HCT116 (cell line): ENCODE data around the gene DHH. TPM values are rescaled to one million over a fixed set of nuclear protein-coding genes. Genes with fewer than 3 reads are reported as not detected.

Experiments
- CEBPB ChIP-seq: IDR thresholded peaks from 2 replicates; pipeline ENCODE4 v1.6.1; 2012; ENCODE audit warnings: low read depth
- CTCF ChIP-seq, 3 experiments: fragments of 200-600 bp in 1 of 3; sonication (generic) in 1 of 3; IDR thresholded peaks in 2 of 3; conservative IDR thresholded peaks in 1 of 3; 2 replicates each; pipeline ENCODE4 v1.5.1; 2012 to 2017; ENCODE audit warnings: low read depth in 2 of 3, low read length in 2 of 3, antibody characterized with exemption in 1 of 3, borderline replicate concordance in 1 of 3, control low read depth in 1 of 3, mild to moderate bottlenecking in 1 of 3, mixed read lengths in 1 of 3, mixed run types in 1 of 3, moderate library complexity in 1 of 3; ENCODE audit not compliant: insufficient read depth in 1 of 3
- EGR1 ChIP-seq: IDR thresholded peaks from 2 replicates; pipeline ENCODE4 v1.6.1; 2012; ENCODE audit warnings: low read depth
- ELF1 ChIP-seq: IDR thresholded peaks from 2 replicates; pipeline ENCODE4 v1.6.1; 2012; ENCODE audit warnings: low read depth, borderline replicate concordance
- EZH2 ChIP-seq: fragments of 200-600 bp; sonication (generic); IDR thresholded peaks from 2 replicates; pipeline ENCODE4 v1.6.1; 2017; ENCODE audit warnings: antibody characterized with exemption, mixed run types
- EZH2phosphoT487 ChIP-seq: fragments of 200-600 bp; IDR thresholded peaks from 2 replicates; pipeline ENCODE4 v1.6.1; 2018; ENCODE audit warnings: antibody characterized with exemption, borderline replicate concordance
- SP1 ChIP-seq: IDR thresholded peaks from 2 replicates; pipeline ENCODE4 v1.6.1; 2012; ENCODE audit warnings: low read depth
- TCF7L2 ChIP-seq: IDR thresholded peaks from 2 replicates; pipeline ENCODE4 v1.7.0; 2011; ENCODE audit warnings: borderline replicate concordance, inconsistent platforms; ENCODE audit not compliant: insufficient read depth, insufficient read length; ENCODE audit errors: extremely low read depth
- YY1 ChIP-seq: IDR thresholded peaks from 2 replicates; pipeline ENCODE4 v1.6.1; 2011; ENCODE audit warnings: low read length, low read depth, moderate library complexity, mild to moderate bottlenecking; ENCODE audit not compliant: insufficient replicate concordance; ENCODE audit errors: extremely low read depth
- ZFX ChIP-seq: fragments of 450-650 bp; IDR thresholded peaks from 2 replicates; pipeline ENCODE4 v1.6.1; 2017
- ZNF274 ChIP-seq: fragments of 200-500 bp; sonication (Bioruptor generic); IDR thresholded peaks from 2 replicates; pipeline ENCODE4 v1.6.1; 2014; ENCODE audit warnings: mild to moderate bottlenecking, low read depth, low read length, inconsistent platforms
- total RNA-seq: library from RNA; stranded (reverse); gene quantifications from one replicate; pipeline ENCODE4 v1.2.1, GENCODE V29; 2021; ENCODE audit not compliant: unreplicated experiment

DHH gene
- total RNA-seq, 1 experiment from 2014 or later = 0.22 TPM

- TF ChIP-seq EZH2 (no peak), ZNF274 (no peak), SP1 (peak; percentile 26; the same call in 1 of the 2 replicates), YY1 (peak; percentile 76), ZFX (no peak), TCF7L2 (peak; percentile 80), EGR1 (peak; percentile 98), EZH2phosphoT487 (no peak), ELF1 (no peak), CTCF (IDR thresholded peaks at IDR 0.05 in 2 of 3, conservative IDR thresholded peaks at IDR 0.05 in 1 of 3; ENCODE audit: borderline replicate concordance in 1 of 3, insufficient read depth in 1 of 3, low read depth in 2 of 3, low read length in 2 of 3) (peak; percentile 62 to 94 (median 89)), CEBPB (no peak)
Observed at GRCh38 chr12:49130151-49131050, 35.8 kb upstream of the DHH start (continued).
